Ovary (tissue), 9 donors: ENCODE measurements around the gene FBXL20. TPM values are rescaled to one million over a fixed set of nuclear protein-coding genes. Genes with fewer than 3 reads are reported as not detected.

Experiments used
- DNase-seq, 5 donors: peaks; one replicate each; pipeline ENCODE4 v3.0.0-alpha.2; 2019 to 2020
- H3K27ac ChIP-seq, 2 donors: fragments of 200-600 bp; one replicate each; pipeline versions ENCODE4 v1.5.1 to v1.8.0; 2019 to 2022
- H3K27me3 ChIP-seq: fragments of 200-600 bp; one replicate; pipeline ENCODE4 v1.8.0; 2022
- H3K36me3 ChIP-seq: fragments of 200-600 bp; sonication (generic); one replicate; pipeline ENCODE4 v1.5.1; 2019
- H3K4me1 ChIP-seq: one replicate; pipeline ENCODE4 v1.8.1; 2013; ENCODE audit warnings: mild to moderate bottlenecking, moderate library complexity; ENCODE audit not compliant: insufficient read depth
- H3K4me3 ChIP-seq: fragments of 200-600 bp; sonication (generic); one replicate; pipeline ENCODE4 v1.5.1; 2017
- H3K9me3 ChIP-seq, 2 donors: fragments of 200-600 bp in 1 of 2; sonication (generic) in 1 of 2; one replicate each; pipeline versions ENCODE4 v1.5.1 to v1.8.1; 2013 to 2019; ENCODE audit warnings: mild to moderate bottlenecking in 1 of 2, moderate library complexity in 1 of 2
- CTCF ChIP-seq, 3 donors: fragments of 450-650 bp in 2 of 3; fragments of 200-600 bp in 1 of 3; IDR thresholded peaks; one replicate each; pipeline versions ENCODE4 v1.5.1 to v1.8.0; 2016 to 2022; ENCODE audit warnings: antibody characterized with exemption in 3 of 3, mild to moderate bottlenecking in 1 of 3
- EP300 ChIP-seq: sonication (generic); formaldehyde crosslinking; IDR thresholded peaks from one replicate; pipeline ENCODE4 v1.6.1; 2017; ENCODE audit warnings: antibody characterized with exemption
- POLR2A ChIP-seq: fragments of 450-650 bp; IDR thresholded peaks from one replicate; pipeline ENCODE4 v1.6.1; 2017; ENCODE audit warnings: antibody characterized with exemption, mild to moderate bottlenecking, moderate library complexity
- WGBS, 3 donors: extraction: QIAGEN DNeasy Blood & Tissue Kit in 1 of 3; methylation state at CpG; one replicate each; pipeline versions ENCODE4 v1.1.5 to v1.1.7; 2013 to 2017; 5-methylcytosine and 5-hydroxymethylcytosine counted together
- intact Hi-C, 4 donors: fragments of 100-400 bp; cut with DNase I; formaldehyde crosslinking; loops; one replicate each; pipeline versions ENCODE4 v1.11.0 to v1.15.1; 2022 to 2023
- polyA plus RNA-seq, 2 donors: library from polyadenylated mRNA; stranded (reverse); fragments of 200-250 nt in 1 of 2; fragments of 350-450 nt in 1 of 2; fragmentation: Illumina TruSeq in 1 of 2; extraction: RNeasy Lipid Tissue Mini Kit (QIAGEN cat#74804) in 1 of 2; gene quantifications; one replicate each; pipeline ENCODE4 v1.2.3, GENCODE V29; 2013 to 2014
- total RNA-seq, 7 donors: library from RNA; depleted of rRNA in 2 of 7; stranded (reverse); fragments of >200 nt in 2 of 7; fragmentation: NEBNext Ultra II Directional in 3 of 7; extraction: Animal tissue kit (Norgen Biotek cat#: 25700) in 3 of 7; gene quantifications; one replicate each; pipeline versions ENCODE4 v1.1.0 to v1.2.4, GENCODE V29; 2016 to 2023
- donor health status: DM: no; HTN: no; CAD: no; lungs with moderate emphysema.
- donor health status: DM: no; HTN: no; CAD: no.
- donor health status: Bipolar disorder and iron deficiency.
- donor health status: DM: yes; HTN: yes; CAD: no.
- donor health status: DM: no; HTN: no; CAD: no.
- donor health status: DM: yes; HTN: yes; CAD: no.

FBXL20 gene
- total and polyA plus RNA-seq, 9 donors = 4.7 to 25.2 (median 16.6) TPM

GRCh38 chr17:39361064-39361463 is 40.4 kb downstream of the FBXL20 start:
- TF ChIP-seq EP300 (no peak), CTCF (IDR thresholded peaks at IDR 0.05) (no peak), POLR2A (no peak)
- Histone ChIP-seq H3K9me3 (no peaks in the 10 kb centered on the region), H3K4me3 (no peak overlapping the region), H3K4me1 (peaks cover 9% of the 10 kb centered on the region), H3K27ac (no peak overlapping the region), H3K27me3 (no peaks in the 10 kb centered on the region), H3K36me3 (no peaks in the 10 kb centered on the region)
- 82 to 94% (median 94%) methylated on average over 1 of the region's 1 CpG for WGBS, 3 donors
- no peak for DNase-seq
- intact Hi-C loops = no loop called here

- H3K4me1 ChIP-seq = peaks cover 8% of the 10 kb centered on the region
- H3K36me3 ChIP-seq = no peaks in the 10 kb centered on the region
- intact Hi-C loops = no loop called here
- TF ChIP-seq EP300 = no peak
- TF ChIP-seq CTCF (IDR thresholded peaks at IDR 0.05) = no peak
- TF ChIP-seq POLR2A = no peak
- H3K27ac ChIP-seq = no peak overlapping the region
- 68 to 82% (median 70%) methylated on average over 3 of the region's 3 CpGs for WGBS, 3 donors
- H3K27me3 ChIP-seq = no peaks in the 10 kb centered on the region
- no peak for DNase-seq
- H3K4me3 ChIP-seq = no peak overlapping the region
- H3K9me3 ChIP-seq = no peaks in the 10 kb centered on the region
Measured at GRCh38 chr17:39360537-39360936, 40.9 kb downstream of the FBXL20 start.

GRCh38 chr17:39359994-39360393 is 41.4 kb downstream of the FBXL20 start:
- Histone ChIP-seq H3K9me3 (no peaks in the 10 kb centered on the region), H3K27ac (no peak overlapping the region), H3K27me3 (no peaks in the 10 kb centered on the region), H3K36me3 (no peaks in the 10 kb centered on the region), H3K4me3 (no peak overlapping the region), H3K4me1 (peaks cover 8% of the 10 kb centered on the region)
- no peak for DNase-seq
- WGBS, 3 donors = 98 to 100% (median 98%) methylated on average over 1 of the region's 1 CpG
- no peak for TF ChIP-seq CTCF (IDR thresholded peaks at IDR 0.05)
- no peak for TF ChIP-seq EP300
- TF ChIP-seq POLR2A = no peak
- intact Hi-C loops = no loop called here

GRCh38 chr17:39357986-39358385 is 43.4 kb downstream of the FBXL20 start:
- no peak overlapping the region for H3K4me3 ChIP-seq
- no peaks in the 10 kb centered on the region for H3K36me3 ChIP-seq
- H3K9me3 ChIP-seq = no peaks in the 10 kb centered on the region
- intact Hi-C loops = no loop called here
- H3K4me1 ChIP-seq = peaks cover 6% of the 10 kb centered on the region
- H3K27me3 ChIP-seq = no peaks in the 10 kb centered on the region
- no peak overlapping the region for H3K27ac ChIP-seq
- no peak for TF ChIP-seq POLR2A
- TF ChIP-seq CTCF (IDR thresholded peaks at IDR 0.05) = no peak
- no peak for TF ChIP-seq EP300
- no peak for DNase-seq
- WGBS, 3 donors = 67 to 89% (median 77%) methylated on average over 3 of the region's 3 CpGs

- Histone ChIP-seq H3K27ac (no peak overlapping the region), H3K9me3 (no peaks in the 10 kb centered on the region), H3K4me1 (peaks cover 6% of the 10 kb centered on the region), H3K27me3 (no peaks in the 10 kb centered on the region), H3K36me3 (no peaks in the 10 kb centered on the region), H3K4me3 (no peak overlapping the region)
- TF ChIP-seq CTCF (IDR thresholded peaks at IDR 0.05) (no peak), EP300 (no peak), POLR2A (no peak)
- intact Hi-C loops = no loop called here
- WGBS, 3 donors = 74 to 88% (median 76%) methylated on average over 8 of the region's 8 CpGs
- no peak for DNase-seq
Measured at GRCh38 chr17:39357488-39357887, 43.9 kb downstream of the FBXL20 start.
